ENCODE data around the gene BTLA.
A peak's percentile ranks its signal among the peaks of the same experiment; 100 is the strongest.
"Not testable (repeated sequence)": the region's sequence is repeated elsewhere in the genome, so short reads cannot be mapped to it uniquely, and the experiment has no call there.

BTLA gene

GRCh38 chr3:112445839-112446238 lies 53.4 kb downstream of the BTLA start:
- DNase-seq (ENCODE audit: low read depth), result no peak

- peak; percentile 59 for DNase-seq (ENCODE audit: low read depth)
Observed at GRCh38 chr3:112437146-112438022, 61.9 kb downstream of the BTLA start.

- DNase-seq (ENCODE audit: low read depth), result no peak
Observed at GRCh38 chr3:112429960-112430359, 69.3 kb downstream of the BTLA start.

- DNase-seq (ENCODE audit: low read depth), result no peak
Observed at GRCh38 chr3:112427123-112427522, 72.1 kb downstream of the BTLA start.

GRCh38 chr3:112425858-112426750 lies 73.2 kb downstream of the BTLA start:
- DNase-seq (ENCODE audit: low read depth), result no peak

- no peak for DNase-seq (ENCODE audit: low read depth)
Observed at GRCh38 chr3:112425382-112425781, 73.9 kb downstream of the BTLA start.

- no peak for DNase-seq (ENCODE audit: low read depth)
Observed at GRCh38 chr3:112424394-112424793, 74.9 kb downstream of the BTLA start.

- DNase-seq (ENCODE audit: low read depth), result not testable (repeated sequence)
Observed at GRCh38 chr3:112422921-112423320, 76.4 kb downstream of the BTLA start.

- not testable (repeated sequence) for DNase-seq (ENCODE audit: low read depth)
Observed at GRCh38 chr3:112418526-112418925, 80.7 kb downstream of the BTLA start.

- no peak for DNase-seq (ENCODE audit: low read depth)
Observed at GRCh38 chr3:112417696-112418318, 81.5 kb downstream of the BTLA start.

GRCh38 chr3:112416391-112417212 lies 82.7 kb downstream of the BTLA start:
- no peak for DNase-seq (ENCODE audit: low read depth)

GRCh38 chr3:112415390-112415789 lies 83.9 kb downstream of the BTLA start:
- DNase-seq (ENCODE audit: low read depth), result no peak

Data from ELR (cell line).